HG03196 (cell line): ENCODE results near the gene CFAP221.

Experiments
- ATAC-seq: cut with Tn5 transposase; IDR thresholded peaks from one replicate; pipeline ENCODE4 v1.9.1; 2021; ENCODE audit not compliant: unreplicated experiment

Gene CFAP221

DNA sequence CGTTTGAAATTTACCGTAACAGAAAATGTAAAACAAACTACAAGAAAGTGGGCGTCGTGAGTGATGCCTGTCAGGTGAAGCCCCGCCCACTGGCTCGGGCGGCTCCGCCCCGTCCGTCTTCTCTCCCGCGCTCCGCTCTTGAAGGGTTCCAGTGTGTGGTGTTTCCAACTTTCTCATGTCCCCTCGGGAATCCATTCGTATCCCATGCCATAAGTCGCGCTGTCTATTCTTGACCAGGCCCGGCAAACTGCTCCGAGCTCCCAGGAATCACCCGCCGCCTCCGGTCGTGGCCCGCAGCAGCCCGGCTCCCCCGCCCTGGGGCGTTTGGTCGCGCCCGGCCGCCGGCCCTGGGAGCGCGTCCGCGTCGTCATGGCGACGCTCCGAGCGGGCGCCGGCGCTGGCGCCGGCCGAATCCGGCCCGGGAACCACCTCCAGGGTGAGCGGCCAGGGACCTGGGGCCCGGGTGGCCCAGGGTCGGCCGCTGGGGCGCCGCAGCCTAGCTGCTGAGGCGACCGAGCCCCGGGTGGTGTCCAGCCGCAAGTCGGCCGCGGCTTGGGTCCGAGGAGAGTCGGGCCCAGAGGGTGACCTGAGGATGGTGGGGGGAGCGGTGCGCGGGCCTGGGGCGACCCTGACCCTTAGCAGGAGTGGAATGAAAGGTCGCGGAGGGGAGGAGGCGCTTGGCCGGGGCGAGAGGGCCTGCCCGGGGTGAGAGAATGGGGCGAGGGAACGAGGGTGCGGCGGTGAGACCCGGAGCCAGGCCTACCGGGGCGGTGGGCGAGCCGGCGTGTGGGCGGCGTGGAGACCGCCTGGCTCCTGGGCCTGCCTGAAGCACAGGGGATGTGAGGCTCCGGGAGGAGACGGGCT is at the start of gene CFAP221:
Gene CFAP221, plus strand, starts transcription at position 375 of the 864 bp plus-strand sequence. CDS start 1,683 bp downstream, outside the sequence.
- no peak for ATAC-seq

DNA sequence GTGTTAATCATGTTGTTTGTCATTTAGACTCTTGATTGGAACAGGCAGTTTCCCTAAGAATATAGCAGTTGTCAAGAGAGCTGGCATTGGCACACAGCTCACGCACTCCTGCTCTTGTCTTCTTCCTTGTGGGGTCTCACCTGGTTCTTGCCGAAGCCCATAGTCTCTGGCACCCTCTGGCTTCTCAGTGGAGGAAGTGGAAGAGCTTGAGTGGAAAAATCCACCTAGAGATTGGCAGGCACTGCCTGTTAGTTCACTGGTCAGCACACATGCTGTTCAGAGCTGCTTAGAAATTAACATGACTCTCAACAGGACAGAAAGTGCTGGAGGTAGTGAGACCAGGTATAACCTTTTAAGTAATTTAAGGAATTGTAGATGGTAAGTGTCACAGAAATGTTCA is 48.3 kb upstream of the CFAP221 start:
- no peak for ATAC-seq

DNA sequence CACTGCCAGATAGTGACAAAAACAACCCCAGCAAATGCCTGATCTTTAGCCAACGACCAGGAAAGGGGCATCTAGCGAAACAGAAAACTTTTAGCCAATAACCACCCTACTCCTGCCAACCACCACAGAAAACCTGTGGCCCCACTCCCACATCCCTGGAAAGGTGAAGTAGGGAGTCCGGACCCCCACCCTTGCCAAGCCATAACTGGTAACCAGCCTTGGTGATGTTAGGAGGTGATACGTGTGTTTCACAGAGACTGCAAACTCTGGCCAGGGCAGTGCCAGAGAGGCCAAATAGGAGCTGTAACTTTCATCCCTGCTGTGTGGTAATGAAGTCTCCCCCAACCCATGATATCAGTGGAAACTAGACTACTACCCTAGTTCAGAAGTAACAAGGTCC is 47.6 kb upstream of the CFAP221 start:
- ATAC-seq: no peak

DNA sequence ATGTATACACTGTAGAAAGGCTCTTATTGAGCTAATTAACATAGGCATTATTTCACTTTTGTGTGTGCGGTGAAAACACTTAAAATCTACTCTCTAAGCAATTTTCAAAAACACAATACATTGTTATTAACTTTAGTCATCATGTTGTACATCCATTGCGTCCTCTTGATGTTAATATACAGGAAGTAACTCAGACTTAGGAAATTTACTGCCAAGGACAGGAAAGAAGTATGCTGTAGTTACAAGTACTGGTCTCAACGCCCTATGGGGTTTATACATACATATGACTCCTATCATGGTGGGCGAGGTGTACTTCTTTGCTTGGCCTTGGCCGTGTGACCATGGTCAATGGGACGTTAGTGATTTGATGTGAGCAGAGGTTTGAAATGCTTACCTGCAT is 35.5 kb upstream of the CFAP221 start:
- ATAC-seq: no peak

DNA sequence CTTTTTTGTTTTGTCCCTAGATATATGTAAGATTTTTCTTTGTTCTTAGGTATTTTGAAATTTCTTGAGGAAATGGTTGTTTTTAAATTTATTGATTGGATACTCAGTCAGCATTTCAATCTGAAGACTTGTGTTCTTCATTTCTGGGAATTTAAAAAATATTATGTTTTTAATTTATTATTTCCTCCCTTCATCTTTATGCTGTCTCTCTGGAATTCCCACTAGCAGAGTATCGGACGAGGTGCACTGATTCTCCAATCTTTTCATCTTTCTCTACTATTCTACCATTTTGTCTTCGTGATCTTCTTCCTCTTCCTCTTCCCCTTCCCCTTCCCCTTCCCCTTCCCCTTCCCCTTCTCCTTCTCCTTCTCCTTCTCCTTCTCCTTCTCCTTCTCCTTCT is 32.3 kb upstream of the CFAP221 start:
- ATAC-seq: no peak

DNA sequence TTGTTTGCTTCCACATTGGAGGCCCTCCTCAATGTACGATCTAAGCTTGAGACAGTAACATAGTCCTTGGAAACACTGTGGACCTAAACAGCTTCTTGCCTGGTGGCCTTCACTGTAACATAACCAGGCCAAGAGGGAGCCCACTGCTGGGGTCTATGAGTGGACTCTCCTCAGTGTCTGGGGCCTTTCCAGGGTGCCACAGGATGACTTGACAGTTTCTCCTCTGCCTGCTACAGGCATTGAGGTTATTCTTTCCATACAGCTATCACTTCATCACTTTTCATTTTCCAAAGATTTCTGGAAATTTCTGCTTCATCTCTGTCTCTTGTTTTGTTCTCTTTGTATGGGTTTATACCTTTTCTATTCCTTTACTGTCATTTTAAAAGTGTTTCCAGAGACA is 31.3 kb upstream of the CFAP221 start:
- no peak for ATAC-seq

DNA sequence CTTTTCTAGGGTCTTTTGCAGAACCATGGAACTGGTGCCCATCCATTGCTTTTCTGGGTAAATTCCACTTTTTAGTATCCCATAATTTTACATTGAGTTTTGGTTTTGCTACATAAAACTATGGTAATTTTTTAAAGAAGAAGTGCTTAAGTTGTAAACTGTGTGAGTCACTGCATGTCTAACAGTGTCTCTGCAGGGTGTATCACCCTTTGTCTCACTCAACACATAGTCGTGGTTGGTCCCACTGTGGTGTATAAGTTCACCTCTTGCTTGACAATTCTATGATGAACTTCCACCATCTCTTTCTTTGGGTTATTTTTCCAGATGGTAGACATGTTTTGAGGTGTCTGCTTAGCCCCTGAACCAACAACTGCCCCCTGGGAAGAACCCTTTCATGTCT is 30.4 kb upstream of the CFAP221 start:
- no peak for ATAC-seq

DNA sequence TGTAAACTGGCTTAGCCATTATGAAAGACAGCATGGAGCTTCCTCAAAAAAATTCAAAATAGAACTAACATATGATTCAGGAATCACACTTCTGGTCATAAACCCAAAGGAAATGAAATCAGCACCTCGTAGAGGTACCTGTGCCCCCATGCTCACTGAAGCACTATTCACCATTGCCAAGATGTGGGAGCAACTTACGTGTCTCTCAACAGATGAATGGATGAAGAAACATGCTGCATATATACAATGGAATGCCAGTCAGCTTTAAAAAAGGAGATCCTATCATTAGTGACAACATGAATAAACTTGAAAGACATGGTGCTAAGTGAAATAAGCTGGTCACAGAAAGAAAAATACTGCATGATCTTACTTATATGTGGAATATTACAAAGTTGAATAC is 28.1 kb upstream of the CFAP221 start:
- ATAC-seq: no peak

DNA sequence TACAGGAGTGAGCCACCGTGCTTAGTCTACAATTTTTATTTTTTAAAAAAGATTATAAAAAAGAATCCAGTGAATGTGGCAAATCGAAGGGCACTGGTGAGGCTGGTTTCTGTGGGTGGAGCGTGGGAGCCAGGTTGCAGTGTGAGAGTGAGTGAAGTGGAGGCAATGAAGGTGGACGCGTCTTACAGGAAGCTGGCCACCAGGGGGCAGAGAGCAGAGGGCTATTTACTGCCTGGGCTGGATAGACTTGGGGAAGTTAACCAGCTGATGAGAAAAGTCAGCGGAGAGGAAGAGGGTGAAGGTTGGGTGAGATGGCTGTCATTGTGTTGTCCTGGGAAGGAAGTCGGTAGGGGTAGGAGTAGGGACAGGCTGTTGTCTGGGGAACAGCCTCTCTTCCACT is 26.8 kb upstream of the CFAP221 start:
- ATAC-seq: peak; percentile 67

DNA sequence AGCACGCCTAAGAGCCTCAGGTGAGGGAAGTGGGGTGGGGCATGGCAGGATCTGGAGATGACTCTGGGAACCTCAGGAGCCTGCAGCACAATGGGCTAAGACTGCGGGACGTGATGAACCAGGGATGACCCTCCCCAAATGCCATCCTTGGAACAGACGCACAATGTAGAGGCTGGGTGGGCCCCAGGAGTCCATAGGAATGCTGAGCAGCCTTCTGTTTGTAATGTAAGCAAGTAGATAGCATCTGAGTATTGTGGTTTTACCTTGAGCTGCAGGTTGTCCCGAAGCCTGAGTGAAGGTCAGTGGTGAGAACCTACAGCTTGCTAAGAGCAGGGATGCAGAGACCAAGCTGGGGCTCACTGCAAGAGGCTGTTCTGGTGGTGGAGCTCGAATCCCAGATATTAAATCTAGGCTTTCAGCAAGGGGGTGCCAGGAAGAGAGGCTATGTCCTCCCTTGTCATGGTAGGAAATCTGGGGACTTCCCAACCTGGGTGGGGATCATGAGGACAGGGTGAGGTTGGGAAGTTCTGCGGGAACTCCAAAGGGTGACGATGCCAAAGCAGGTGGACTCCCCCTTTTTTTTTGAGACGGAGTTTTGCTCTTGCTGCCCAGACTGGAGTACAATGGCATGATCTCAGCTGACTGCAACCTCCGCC is 25.7 kb upstream of the CFAP221 start:
- no peak for ATAC-seq

DNA sequence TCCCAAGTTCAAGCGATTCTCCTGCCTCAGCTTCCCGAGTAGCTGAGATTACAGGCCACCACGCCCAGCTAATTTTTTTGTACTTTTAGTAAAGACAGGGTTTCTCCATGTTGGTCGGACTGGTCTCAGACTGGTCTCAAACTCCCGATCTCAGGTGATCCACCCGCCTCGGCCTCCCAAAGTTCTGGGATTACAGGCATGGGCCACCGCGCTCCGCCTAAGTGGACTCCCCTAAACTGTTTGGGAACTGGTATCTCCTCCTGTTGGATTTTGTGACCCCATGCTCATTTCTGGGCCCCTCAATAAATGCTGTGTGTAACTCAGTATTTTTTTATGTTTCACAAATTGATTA is 25.2 kb upstream of the CFAP221 start:
- ATAC-seq: no peak

DNA sequence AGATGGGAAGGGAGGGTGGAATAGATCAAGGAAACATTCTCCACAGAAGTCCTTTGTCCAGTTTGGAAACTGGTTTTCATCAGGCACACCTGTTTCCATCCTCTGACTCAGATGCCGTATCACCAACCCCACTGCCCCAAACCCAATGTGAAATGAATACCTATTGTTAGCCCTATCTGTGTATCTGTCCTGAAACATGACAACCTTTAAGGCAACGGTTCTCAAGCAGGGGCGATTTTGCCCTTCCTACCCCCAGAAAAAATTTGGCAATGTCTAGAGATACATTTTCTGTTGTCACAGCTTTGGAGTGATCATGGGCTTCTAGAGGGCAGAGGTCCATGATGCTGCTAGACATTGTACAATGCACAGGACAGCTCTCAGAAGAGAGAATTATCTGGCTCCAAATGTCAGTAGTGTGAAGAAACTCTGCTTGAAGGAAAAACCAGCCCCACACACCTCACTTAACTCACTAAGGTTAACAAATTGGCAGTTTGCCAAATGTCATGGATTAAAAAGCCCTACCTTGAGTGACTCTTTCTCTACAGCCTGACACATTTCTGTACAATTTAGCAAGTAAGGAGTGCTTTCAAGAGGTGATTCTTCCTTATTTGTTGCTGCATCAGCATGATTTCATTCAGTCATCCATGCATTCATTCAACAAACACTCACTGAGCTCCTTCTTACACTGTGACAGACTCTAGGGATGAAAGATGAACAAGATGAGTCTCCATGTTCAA is 23.4 kb upstream of the CFAP221 start:
- no peak for ATAC-seq

DNA sequence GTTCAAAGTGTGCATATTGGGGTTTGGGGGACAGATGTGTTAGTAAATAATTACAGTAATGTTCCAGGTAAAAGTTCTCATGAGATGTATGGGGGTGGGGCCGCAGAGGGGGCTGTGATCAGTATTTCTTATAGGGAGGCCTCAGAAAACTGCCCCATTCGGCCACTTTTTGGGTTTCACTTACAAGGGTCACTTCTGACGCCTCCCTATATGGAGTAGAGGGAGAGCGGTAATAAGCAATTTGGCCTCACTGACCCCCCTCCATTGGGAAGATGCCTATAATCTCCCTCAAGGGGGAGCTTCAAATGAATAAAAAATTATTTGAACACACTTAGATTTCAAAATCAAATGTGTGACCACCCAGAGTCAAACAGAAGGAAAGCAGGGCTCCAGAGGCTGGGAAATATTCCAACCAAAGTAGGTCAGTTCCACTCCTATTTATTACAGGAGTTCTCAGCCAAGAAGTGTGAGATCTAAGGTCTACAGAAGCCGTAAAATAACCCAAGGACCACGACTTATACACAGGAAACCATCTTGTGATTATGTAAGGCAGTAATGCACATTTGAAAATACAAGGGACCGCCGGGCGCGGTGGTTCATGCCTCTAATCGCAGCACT is 22.7 kb upstream of the CFAP221 start:
- no peak for ATAC-seq

DNA sequence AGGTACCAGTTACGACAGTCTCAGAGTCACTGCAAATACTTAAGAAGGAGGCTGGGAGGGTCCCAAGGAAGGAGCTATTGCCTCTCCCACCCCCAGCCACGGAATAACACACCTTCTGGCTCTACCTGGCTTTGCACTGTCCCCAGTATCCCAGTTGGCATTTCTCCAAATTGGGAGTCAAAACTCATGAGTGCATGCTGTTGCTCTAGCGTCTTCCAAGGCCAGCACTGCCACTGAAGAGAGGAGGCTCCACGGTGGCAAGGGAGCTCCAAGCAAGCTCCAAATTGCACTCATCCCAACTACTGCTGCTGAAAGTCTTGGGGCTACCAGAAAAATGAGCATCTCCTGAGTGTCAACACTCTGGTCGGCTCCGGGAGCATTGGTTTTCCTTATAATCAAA is 21.6 kb upstream of the CFAP221 start:
- ATAC-seq: no peak

DNA sequence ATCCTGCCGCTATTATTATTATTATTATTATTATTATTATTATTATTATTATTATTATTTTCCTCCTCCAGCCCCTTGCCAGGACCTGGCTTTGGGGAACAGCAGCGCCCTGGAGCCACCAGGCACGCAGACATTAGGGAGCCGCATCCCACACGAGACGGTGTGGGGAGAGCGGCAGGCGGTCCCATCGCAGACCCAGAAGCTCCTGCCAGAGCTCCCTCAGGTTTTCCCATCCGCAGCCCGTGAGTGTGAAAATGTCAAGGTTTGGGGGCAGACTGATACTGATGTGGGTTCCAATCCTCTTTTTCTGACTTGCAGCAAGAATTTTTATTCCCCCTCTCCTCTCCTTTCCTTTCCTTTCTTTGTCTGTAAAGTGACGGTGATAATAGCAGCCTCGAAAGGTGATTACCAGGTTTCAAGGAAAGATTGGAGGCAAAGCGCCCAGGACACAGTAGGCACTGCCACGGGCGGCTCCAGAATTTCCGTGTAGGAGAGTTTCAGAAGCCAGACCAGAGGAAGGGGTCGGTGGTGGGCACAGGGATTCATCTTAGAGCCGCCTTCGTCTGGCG is 20.8 kb upstream of the CFAP221 start:
- no peak for ATAC-seq

DNA sequence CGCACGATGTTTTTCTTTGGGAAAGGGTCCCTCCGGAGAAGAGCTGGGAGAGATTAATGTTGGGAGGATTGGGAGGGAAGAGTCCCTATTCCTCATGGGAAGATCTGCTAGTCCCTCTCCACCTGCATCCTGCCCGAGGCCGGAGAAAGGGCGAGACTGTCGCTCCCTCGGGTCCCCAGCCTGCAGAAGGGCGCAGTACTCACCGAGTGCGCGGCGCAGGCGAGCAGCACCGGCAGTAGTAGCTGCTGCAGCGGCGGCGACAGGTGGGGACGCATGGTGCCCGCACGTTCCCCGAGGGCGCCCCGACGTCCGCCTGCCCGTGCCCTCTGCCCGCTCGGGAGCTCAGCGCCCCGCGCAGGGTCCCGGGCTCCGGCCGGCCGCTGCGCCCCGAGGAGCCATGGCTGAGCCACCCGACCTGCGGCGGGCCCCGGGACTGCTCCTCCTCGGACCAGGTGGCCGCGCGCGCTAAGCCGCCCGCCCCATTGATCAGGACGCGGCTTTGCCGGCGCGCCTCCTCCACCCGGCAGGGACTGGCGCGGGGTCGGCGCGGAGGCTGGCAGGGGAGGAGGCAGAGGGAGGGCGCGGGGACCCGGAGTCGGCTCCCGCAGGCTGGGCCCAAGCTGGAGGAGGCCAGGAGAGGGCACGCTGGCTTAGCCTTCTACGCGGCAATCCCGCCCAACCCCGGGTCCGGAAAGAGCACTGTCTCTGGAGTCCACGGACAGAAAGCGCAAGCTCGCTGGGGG is 20.1 kb upstream of the CFAP221 start, which contains the start of gene SCTR:
Gene SCTR, minus strand, starts transcription at position 532 of the 743 bp plus-strand sequence. Its CDS starts 257 bp downstream, at position 275.
- ATAC-seq: no peak

DNA sequence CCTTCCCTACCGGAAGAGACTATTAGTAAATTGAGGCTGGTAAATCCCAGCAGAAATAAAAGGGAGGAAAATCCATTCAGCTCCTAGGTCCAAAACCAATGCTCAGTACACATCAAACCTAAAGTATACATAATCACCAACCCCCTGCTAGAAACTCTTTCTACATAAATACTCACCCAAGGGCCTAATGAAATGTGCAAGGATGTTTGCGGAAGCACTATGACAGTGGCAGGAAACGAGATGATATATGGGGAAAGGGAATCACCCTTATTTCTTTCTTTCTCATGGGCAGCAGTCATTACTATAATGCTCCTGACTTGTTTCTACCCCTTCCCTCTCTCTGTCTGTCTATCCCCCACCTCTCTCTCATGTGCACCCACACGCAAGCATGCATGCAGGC is 18.6 kb upstream of the CFAP221 start:
- ATAC-seq: no peak

DNA sequence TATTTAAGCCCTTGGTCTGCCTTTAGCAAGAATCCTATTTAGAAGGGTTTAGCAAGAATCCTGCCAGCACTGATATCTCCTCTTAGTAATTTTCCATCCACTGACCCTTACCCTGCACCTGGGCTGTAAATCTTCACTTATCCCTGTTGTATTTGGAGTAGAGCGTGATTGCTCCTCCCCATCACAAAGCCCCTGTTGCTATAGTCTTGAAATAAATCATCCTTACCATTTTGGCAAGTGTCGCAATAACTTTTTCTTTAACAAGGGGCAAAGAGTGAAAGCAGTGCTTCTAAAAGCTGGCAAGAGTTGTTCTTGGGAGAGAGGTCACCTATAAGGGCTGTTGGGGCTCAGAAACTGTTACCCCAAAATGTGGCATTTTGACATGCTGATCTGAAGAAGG is 16.2 kb upstream of the CFAP221 start:
- ATAC-seq: no peak

DNA sequence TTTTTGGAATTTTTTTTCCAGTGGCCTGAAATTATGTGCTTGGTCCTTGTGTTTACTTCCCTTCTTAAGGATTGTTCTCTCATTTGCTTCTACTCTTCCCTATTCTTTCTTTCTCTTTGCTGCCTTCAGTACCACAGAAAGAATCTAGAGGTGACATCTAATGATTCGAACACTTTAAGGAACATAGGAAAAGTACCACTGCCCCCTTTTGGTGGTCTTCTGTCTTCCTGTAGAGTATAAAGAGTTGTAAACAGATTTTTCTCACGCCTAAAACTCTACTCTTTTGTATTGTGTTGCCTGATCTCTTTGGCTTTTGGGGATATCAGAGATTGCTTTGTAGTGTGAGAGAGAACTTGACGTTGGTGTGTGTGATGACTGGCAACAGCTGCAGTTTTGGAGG is 13.0 kb upstream of the CFAP221 start:
- ATAC-seq: no peak

DNA sequence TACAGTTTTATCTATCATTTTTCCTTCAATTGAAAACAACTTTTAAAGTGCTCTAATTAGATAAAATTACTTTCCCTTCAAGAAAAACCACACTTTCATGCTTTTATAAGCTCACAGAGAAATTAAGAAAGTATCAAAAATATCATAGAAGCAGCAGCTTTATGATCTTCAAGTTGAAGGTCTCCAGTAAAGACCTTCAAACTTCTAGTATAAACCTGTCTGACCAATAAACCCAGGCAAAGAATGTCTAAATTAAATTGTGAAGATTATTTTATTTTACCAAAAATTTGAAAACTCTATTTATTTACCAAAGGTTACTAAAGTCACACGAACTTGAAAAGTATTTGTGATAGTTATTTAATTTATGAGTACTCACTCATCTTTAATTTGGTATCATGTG is 10.7 kb upstream of the CFAP221 start:
- ATAC-seq: no peak
